Glutamatergic neuron (in vitro differentiated cells): ENCODE results near the gene KIF21A. TPM values are rescaled to one million over a fixed set of nuclear protein-coding genes. Genes with fewer than 3 reads are reported as not detected.

ENCODE experiments used
- DNase-seq: peaks from one replicate; pipeline ENCODE4 v3.0.0; 2022
- H3K27ac Mint-ChIP-seq: one replicate; pipeline ENCODE4 v1.8.0; 2020; ENCODE audit warnings: mild to moderate bottlenecking, mixed read lengths, inconsistent platforms; ENCODE audit not compliant: unreplicated experiment
- H3K27me3 Mint-ChIP-seq: one replicate; pipeline ENCODE4 v1.8.0; 2020; ENCODE audit warnings: mild to moderate bottlenecking, moderate library complexity, mixed read lengths, inconsistent platforms; ENCODE audit not compliant: unreplicated experiment
- H3K36me3 Mint-ChIP-seq: one replicate; pipeline ENCODE4 v1.8.0; 2020; ENCODE audit warnings: mild to moderate bottlenecking, mixed read lengths, inconsistent platforms; ENCODE audit not compliant: unreplicated experiment
- H3K4me1 Mint-ChIP-seq: one replicate; pipeline ENCODE4 v1.8.0; 2020; ENCODE audit warnings: mild to moderate bottlenecking, low read depth, mixed read lengths, inconsistent platforms; ENCODE audit not compliant: unreplicated experiment
- H3K4me3 Mint-ChIP-seq: one replicate; pipeline ENCODE4 v1.8.0; 2020; ENCODE audit warnings: mild to moderate bottlenecking, mixed read lengths, inconsistent platforms; ENCODE audit not compliant: unreplicated experiment
- H3K9me3 Mint-ChIP-seq: one replicate; pipeline ENCODE4 v1.8.0; 2020; ENCODE audit warnings: mild to moderate bottlenecking, moderate library complexity, mixed read lengths, inconsistent platforms; ENCODE audit not compliant: unreplicated experiment
- total RNA-seq: library from RNA; stranded (reverse); fragmentation: NEBNext Ultra II Directional; extraction: Animal tissue kit (Norgen Biotek cat#: 25700); gene quantifications from one replicate; pipeline ENCODE4 v1.2.1, GENCODE V29; 2021; ENCODE audit not compliant: unreplicated experiment
- TF ChIP-seq, protein P1 (sequence below): fragments of 200-600 bp; sonication (generic); IDR thresholded peaks from one replicate; pipeline ENCODE4 v1.5.0; 2021; ENCODE audit not compliant: partially characterized antibody, unreplicated experiment

KIF21A gene
- total RNA-seq, 1 donor from 2014 or later: 93.1 TPM

DNA sequence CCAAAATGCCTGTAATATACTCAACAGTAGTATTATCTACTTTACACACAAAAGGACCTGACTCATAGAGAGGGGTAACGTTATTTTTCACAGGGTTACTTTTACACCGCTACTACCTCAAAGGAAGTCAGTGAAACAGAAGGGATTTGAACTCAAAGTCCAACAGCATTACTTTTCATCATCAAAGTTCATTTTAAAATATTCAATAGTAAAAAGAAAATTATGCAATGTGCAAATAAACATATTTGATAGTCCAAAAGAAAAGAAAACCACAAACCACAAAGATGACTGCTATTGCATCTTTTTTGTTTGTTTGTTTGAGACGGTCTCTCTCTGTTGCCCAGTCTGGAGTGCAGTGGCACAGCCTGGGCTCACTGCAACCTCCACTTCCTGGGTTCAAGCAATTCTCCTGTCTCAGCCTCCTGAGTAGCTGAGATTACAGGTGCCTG, 15.5 kb downstream of the KIF21A start:
- no peak for DNase-seq
- H3K36me3 Mint-ChIP-seq: no peaks in the 10 kb centered on the region
- H3K27ac Mint-ChIP-seq: no peak overlapping the region
- H3K4me1 Mint-ChIP-seq: no peaks in the 10 kb centered on the region
- no peaks in the 10 kb centered on the region for H3K9me3 Mint-ChIP-seq
- no peaks in the 10 kb centered on the region for H3K27me3 Mint-ChIP-seq
- no peak overlapping the region for H3K4me3 Mint-ChIP-seq
- TF ChIP-seq, protein P1, sequence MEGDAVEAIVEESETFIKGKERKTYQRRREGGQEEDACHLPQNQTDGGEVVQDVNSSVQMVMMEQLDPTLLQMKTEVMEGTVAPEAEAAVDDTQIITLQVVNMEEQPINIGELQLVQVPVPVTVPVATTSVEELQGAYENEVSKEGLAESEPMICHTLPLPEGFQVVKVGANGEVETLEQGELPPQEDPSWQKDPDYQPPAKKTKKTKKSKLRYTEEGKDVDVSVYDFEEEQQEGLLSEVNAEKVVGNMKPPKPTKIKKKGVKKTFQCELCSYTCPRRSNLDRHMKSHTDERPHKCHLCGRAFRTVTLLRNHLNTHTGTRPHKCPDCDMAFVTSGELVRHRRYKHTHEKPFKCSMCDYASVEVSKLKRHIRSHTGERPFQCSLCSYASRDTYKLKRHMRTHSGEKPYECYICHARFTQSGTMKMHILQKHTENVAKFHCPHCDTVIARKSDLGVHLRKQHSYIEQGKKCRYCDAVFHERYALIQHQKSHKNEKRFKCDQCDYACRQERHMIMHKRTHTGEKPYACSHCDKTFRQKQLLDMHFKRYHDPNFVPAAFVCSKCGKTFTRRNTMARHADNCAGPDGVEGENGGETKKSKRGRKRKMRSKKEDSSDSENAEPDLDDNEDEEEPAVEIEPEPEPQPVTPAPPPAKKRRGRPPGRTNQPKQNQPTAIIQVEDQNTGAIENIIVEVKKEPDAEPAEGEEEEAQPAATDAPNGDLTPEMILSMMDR: no peak

DNA sequence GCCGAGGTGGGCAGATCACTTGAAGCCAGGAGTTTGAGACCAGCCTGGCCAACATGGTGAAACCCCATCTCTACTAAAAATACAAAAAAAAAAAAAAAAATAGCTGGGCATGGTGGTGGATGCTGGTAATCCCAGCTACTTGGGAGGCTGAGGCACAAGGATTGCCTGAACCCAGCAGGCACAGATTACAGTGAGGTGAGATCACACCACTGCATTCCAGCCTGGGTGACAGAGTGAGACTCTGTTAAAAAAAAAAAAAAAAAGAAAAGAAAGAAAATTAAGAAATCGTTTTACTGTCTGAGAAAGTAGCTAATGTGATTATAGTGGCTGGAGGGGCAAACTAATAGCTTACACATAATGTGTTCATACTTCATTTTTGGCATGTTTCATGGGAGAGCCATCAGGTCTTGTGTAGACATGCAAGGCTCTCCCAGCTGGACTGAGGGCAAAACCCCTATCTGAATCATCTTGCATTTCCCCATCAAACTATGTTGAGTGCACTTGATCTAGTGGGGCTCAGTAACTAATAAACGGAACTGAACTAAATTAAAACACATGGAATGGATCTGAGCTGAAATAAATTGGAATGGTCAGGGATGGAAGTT, 16.2 kb downstream of the KIF21A start:
- H3K36me3 Mint-ChIP-seq: no peaks in the 10 kb centered on the region
- H3K4me3 Mint-ChIP-seq: no peak overlapping the region
- H3K9me3 Mint-ChIP-seq: no peaks in the 10 kb centered on the region
- TF ChIP-seq, protein P1: no peak
- H3K27me3 Mint-ChIP-seq: no peaks in the 10 kb centered on the region
- no peaks in the 10 kb centered on the region for H3K4me1 Mint-ChIP-seq
- no peak for DNase-seq
- no peak overlapping the region for H3K27ac Mint-ChIP-seq

DNA sequence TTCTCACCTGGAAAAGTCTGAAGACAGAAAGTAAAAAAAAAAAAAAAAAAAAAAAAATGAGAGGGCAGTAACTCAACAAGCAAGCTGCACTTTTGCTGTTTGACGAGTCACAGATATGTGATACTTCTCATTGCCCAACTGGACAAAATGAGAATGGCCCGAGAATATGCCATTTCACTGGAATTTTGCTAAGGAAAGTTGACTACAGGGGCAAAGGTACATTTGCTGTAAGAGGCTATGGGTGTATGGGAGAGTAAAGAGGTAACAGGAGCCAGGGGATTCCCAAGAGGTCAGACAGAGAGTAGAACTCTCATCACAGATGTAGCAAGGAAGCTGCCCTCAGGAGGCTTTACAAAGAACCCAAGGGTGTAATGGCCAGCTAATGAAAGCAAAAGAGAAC, 22.9 kb downstream of the KIF21A start:
- H3K36me3 Mint-ChIP-seq: peaks cover 7% of the 10 kb centered on the region
- no peaks in the 10 kb centered on the region for H3K27me3 Mint-ChIP-seq
- no peak overlapping the region for H3K4me3 Mint-ChIP-seq
- no peak for DNase-seq
- TF ChIP-seq, protein P1: no peak
- no peak overlapping the region for H3K27ac Mint-ChIP-seq
- no peaks in the 10 kb centered on the region for H3K9me3 Mint-ChIP-seq
- no peaks in the 10 kb centered on the region for H3K4me1 Mint-ChIP-seq

DNA sequence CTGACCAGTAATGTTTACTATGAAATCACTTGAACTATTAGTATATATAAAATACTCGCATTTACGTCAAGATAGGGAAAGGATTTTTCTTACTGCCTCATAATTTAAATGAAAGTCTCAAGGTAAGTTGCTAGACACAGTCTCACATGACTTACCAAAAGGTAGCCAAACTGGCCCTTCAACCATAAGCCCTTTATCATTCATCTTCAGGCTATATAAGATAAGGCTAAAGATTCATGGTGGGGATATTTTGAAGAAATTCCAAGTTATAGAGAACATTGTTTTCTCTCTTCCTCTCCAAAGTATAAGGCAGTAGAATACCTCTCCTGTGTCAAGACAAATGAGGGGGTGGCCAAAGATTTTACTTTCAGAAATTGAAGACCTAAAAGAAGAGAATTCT, 23.4 kb downstream of the KIF21A start:
- Mint-ChIP-seq H3K27me3 (no peaks in the 10 kb centered on the region), H3K4me1 (peaks cover 2% of the 10 kb centered on the region), H3K9me3 (no peaks in the 10 kb centered on the region), H3K4me3 (no peak overlapping the region), H3K27ac (no peak overlapping the region), H3K36me3 (peaks cover 7% of the 10 kb centered on the region)
- DNase-seq: no peak
- TF ChIP-seq, protein P1: no peak

DNA sequence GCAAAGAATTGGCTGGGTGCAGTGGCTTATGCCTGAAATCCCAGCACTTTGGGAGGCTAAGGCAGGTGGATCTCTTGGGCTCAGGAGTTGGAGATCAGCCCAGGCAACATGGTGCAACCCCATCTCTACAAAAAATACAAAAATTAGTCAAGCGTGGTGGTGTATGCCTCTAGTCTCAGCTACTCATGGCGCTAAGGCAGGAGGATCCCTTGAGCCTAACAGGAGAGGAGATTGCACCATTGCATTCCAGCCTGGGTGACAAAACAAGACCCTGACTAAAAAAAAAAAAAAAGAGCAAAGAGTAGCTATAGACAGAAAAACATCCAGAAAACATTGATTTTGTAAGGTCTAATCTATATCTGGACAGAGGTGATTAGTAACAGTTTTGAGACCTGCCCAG, 25.0 kb downstream of the KIF21A start:
- H3K9me3 Mint-ChIP-seq: no peaks in the 10 kb centered on the region
- peaks cover 7% of the 10 kb centered on the region for H3K36me3 Mint-ChIP-seq
- no peak for DNase-seq
- H3K27me3 Mint-ChIP-seq: no peaks in the 10 kb centered on the region
- H3K4me1 Mint-ChIP-seq: peaks cover 8% of the 10 kb centered on the region
- no peak overlapping the region for H3K27ac Mint-ChIP-seq
- TF ChIP-seq, protein P1: no peak
- H3K4me3 Mint-ChIP-seq: no peak overlapping the region
